Lower leg skin (tissue), 4 donors: ENCODE data around the gene NR6A1. TPM values are rescaled to one million over a fixed set of nuclear protein-coding genes. Genes with fewer than 3 reads are reported as not detected.

Experiments used
- DNase-seq, 2 donors: peaks; one replicate each; pipeline ENCODE4 v3.0.0-alpha.2; 2019; ENCODE audit warnings: low spot score in 2 of 2
- H3K4me3 ChIP-seq: fragments of 200-600 bp; sonication (generic); 2 replicates; pipeline ENCODE4 v1.5.1; 2017; ENCODE audit warnings: mild to moderate bottlenecking, low read depth; ENCODE audit not compliant: poor library complexity, severe bottlenecking
- POLR2A ChIP-seq, 2 donors: fragments of 450-650 bp; IDR thresholded peaks; one replicate each; pipeline ENCODE4 v1.6.1; 2016 to 2017; ENCODE audit warnings: antibody characterized with exemption in 2 of 2, mild to moderate bottlenecking in 1 of 2, moderate library complexity in 1 of 2
- WGBS, 2 donors: methylation state at CpG; one replicate each; pipeline ENCODE4 v1.1.5; 2018; 5-methylcytosine and 5-hydroxymethylcytosine counted together
- intact Hi-C: fragments of 100-400 bp; cut with DNase I; formaldehyde crosslinking; loops from one replicate; pipeline ENCODE4 v1.15.0; 2023; ENCODE audit warnings: low total_unique reads
- total RNA-seq, 4 donors: library from RNA; depleted of rRNA; stranded (reverse); fragments of >200 nt; gene quantifications; one replicate each; pipeline ENCODE4 v1.1.0, GENCODE V29; 2016
- TF ChIP-seq, protein P1 (sequence below), 3 donors: fragments of 450-650 bp; IDR thresholded peaks; one replicate each; pipeline ENCODE4 v1.5.1; 2016; ENCODE audit warnings: antibody characterized with exemption in 3 of 3, mild to moderate bottlenecking in 3 of 3, moderate library complexity in 2 of 3

The NR6A1 gene
- total RNA-seq, 4 donors from 2014 or later, result 3.0 to 4.9 (median 3.8) TPM

DNA sequence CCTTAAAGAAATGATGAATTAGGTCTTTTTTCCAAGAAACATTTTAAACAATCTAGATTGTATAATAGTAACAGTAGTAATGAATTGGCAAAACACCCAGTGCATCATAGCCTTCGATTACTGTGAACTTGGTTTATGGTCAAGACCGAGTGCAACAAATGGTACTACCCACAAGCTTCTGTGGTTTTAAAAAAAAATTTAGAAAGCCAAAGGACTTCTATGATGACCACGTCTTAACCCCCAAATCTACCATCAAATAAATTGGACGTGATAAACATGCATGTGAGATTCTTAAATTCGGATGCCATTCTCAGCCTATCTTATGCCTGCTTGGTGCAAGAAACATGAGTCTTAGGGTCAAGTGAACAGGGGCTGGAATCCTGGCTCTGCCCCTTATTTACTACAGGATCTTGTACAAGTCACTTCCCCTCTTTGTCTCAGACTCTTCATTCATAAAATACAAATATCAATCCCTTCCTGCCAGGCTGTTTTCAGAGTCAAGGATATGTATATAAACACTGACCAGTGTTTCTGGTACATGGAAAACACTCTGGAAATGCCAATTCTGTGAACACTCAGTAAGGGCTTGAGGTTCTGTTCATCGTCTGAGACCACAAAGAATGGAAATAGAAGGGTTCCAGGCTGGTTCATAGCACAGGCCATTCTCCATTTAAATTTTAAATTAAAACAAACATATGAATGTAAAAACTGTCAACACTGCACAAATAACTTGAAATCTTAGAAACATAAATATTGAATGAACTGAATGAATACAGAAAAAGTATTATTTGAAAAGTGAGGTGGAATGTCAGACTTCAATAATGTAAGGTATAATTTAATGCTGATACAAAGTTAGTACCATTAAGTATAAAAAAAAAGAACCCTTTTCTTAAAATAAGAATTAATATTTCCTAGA, 107.8 kb downstream of the NR6A1 start:
- 84 to 90% methylated on average over 6 of the region's 6 CpGs for WGBS, 2 donors
- DNase-seq, result no peak
- H3K4me3 ChIP-seq, result no peak overlapping the region
- intact Hi-C loops, result no loop called here
- TF ChIP-seq POLR2A (IDR thresholded peaks at IDR 0.05), result no peak
- TF ChIP-seq, protein P1, sequence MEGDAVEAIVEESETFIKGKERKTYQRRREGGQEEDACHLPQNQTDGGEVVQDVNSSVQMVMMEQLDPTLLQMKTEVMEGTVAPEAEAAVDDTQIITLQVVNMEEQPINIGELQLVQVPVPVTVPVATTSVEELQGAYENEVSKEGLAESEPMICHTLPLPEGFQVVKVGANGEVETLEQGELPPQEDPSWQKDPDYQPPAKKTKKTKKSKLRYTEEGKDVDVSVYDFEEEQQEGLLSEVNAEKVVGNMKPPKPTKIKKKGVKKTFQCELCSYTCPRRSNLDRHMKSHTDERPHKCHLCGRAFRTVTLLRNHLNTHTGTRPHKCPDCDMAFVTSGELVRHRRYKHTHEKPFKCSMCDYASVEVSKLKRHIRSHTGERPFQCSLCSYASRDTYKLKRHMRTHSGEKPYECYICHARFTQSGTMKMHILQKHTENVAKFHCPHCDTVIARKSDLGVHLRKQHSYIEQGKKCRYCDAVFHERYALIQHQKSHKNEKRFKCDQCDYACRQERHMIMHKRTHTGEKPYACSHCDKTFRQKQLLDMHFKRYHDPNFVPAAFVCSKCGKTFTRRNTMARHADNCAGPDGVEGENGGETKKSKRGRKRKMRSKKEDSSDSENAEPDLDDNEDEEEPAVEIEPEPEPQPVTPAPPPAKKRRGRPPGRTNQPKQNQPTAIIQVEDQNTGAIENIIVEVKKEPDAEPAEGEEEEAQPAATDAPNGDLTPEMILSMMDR (IDR thresholded peaks at IDR 0.05), result no peak

DNA sequence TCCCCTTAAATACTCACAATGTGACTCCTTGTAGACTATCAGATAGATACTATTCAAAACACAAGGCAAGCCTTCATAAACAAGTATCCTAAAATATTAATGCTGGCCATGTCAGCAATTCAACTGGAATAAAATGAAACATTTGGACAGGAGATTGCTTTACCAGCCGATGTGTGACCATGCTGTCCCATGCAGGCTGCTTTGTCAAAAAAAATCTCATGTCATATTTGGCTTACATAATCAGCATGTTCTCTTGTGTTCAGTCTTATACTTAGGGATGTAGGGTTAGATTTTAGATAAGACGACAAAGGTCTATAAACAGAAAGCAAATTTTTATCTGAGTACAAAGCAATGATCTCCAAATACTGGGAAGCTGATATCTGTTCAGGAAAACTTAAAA, 108.5 kb downstream of the NR6A1 start:
- no peak overlapping the region for H3K4me3 ChIP-seq
- DNase-seq, result no peak
- WGBS, 2 donors, result 78 to 84% methylated on average over 2 of the region's 2 CpGs
- TF ChIP-seq POLR2A (IDR thresholded peaks at IDR 0.05), result no peak
- TF ChIP-seq, protein P1 (IDR thresholded peaks at IDR 0.05), result no peak
- intact Hi-C loops, result no loop called here

DNA sequence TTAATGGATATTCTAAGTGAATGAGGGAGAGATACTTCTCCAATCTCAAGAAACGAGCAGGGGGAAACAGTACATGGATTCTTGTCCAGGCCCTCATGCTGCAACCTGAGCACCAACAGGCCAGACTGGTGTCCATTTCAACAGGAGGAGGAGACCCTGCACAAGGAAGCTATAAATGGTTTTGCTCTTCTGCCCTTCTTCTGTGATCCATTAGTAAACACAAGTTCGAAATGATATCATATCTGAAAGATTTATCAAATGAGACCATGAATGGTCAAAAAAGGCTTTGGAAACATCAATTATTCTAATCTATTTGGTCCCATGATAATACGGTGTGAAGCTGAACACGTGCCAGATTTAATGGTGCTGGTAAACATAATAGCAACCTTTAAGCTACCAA, 109.8 kb downstream of the NR6A1 start:
- no peak for DNase-seq
- TF ChIP-seq POLR2A (IDR thresholded peaks at IDR 0.05), result no peak
- TF ChIP-seq, protein P1 (IDR thresholded peaks at IDR 0.05), result no peak
- whole genome bisulfite sequencing, 2 donors, result 72 to 77% methylated on average over 4 of the region's 4 CpGs
- intact Hi-C loops, result no loop called here
- H3K4me3 ChIP-seq, result no peak overlapping the region

DNA sequence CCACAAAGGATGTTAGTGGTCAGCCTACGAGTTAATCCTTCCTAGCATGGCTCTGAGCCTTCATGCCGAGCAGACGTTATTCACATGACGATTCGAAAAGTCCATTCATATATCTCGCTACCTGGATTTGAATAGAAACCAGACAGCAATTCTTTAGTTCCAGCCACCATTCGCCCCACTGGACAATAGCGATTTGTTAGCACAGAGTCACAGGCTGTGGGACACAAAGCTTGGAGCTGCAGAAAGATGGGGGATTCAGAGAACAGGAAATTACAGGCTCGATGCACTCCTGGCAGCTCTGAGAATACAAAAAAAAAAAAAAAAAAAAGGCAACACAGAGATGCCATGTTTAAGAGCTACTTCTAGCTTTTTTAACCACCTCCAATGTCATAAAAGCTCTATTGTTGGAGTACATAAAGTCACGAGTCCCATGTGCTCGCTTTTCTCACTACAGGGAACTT, 110.7 kb downstream of the NR6A1 start:
- no peak overlapping the region for H3K4me3 ChIP-seq
- TF ChIP-seq POLR2A (IDR thresholded peaks at IDR 0.05), result no peak
- TF ChIP-seq, protein P1 (IDR thresholded peaks at IDR 0.05), result no peak
- no peak for DNase-seq
- intact Hi-C loops, result no loop called here
- 2 to 3% methylated on average over 11 of the region's 11 CpGs for WGBS, 2 donors

DNA sequence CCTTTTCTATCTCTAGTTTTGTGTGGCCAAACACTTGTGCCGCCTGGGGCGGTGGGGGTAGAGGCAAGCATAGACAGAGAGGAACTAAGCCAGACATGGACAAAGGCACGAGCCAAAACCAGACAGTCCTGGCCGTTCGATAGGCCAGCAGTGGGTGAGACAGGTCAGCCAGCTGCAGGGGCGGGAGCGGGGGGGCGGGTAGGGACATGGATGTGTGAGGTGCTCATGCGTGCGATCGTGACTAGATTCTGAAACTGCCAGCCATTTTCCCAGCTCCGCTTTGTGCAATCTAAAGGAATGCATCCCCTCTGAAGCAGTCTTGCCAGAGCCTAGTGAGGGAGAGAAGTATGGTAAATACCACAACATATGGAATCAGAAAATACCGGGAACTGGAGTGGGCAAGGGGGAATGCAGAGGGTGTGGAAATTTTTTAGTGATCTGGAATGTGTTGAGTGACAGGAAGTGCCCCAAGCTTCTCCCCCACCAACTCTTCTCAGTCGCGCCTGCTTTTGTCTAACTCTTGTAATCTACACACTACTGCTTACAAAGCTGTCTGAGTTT, 111.9 kb downstream of the NR6A1 start:
- no peak for TF ChIP-seq POLR2A (IDR thresholded peaks at IDR 0.05)
- TF ChIP-seq, protein P1 (IDR thresholded peaks at IDR 0.05), result no peak
- 0% methylated on average over 15 of the region's 15 CpGs for WGBS, 2 donors
- H3K4me3 ChIP-seq, result peak overlapping the region; percentile 34
- intact Hi-C loops, result no loop called here
- DNase-seq, result peak; percentile 47 to 92
